HepG2 (cell line): ENCODE data around the gene KLF16. TPM values are rescaled to one million over a fixed set of nuclear protein-coding genes. Genes with fewer than 3 reads are reported as not detected.

ENCODE experiments used
- ATF7-NPFF ChIP-seq: sonication (generic); formaldehyde crosslinking; IDR thresholded peaks from 2 replicates; pipeline ENCODE4 v1.8.1; 2023; ENCODE audit warnings: mild to moderate bottlenecking, low read depth, missing genetic modification reagents, moderate library complexity
- DMAP1 ChIP-seq: IDR thresholded peaks from 2 replicates; pipeline ENCODE4 v1.6.1; 2016
- DZIP1 ChIP-seq: sonication (generic); formaldehyde crosslinking; IDR thresholded peaks from 2 replicates; pipeline ENCODE4 v1.5.0; 2020; ENCODE audit warnings: mild to moderate bottlenecking, missing genetic modification reagents
- ETV5 ChIP-seq: IDR thresholded peaks from 2 replicates; pipeline ENCODE4 v1.6.1; 2018; ENCODE audit warnings: missing biosample characterization, missing genetic modification reagents, inconsistent platforms, borderline replicate concordance
- JUN ChIP-seq: sonication (generic); formaldehyde crosslinking; IDR thresholded peaks from 2 replicates; pipeline ENCODE4 v1.4.0; 2020; ENCODE audit warnings: mild to moderate bottlenecking, missing genetic modification reagents
- KMT2B ChIP-seq: IDR thresholded peaks from 2 replicates; pipeline ENCODE4 v1.6.1; 2016; ENCODE audit warnings: missing genetic modification reagents, missing compliant biosample characterization
- MXD4 ChIP-seq: IDR thresholded peaks from 2 replicates; pipeline ENCODE4 v1.6.1; 2016; ENCODE audit warnings: mild to moderate bottlenecking, missing biosample characterization, missing genetic modification reagents
- NR2C2 ChIP-seq: sonication (generic); formaldehyde crosslinking; IDR thresholded peaks from 2 replicates; pipeline ENCODE4 v1.4.0; 2020; ENCODE audit warnings: missing genetic modification reagents, mild to moderate bottlenecking, moderate library complexity, borderline replicate concordance
- PHF20 ChIP-seq: sonication (generic); formaldehyde crosslinking; IDR thresholded peaks from 2 replicates; pipeline ENCODE4 v1.5.0; 2020; ENCODE audit warnings: mild to moderate bottlenecking, missing genetic modification reagents
- PPARG ChIP-seq: conservative IDR thresholded peaks from 2 replicates; pipeline ENCODE4 v1.6.1; 2016; ENCODE audit warnings: missing biosample characterization, missing genetic modification reagents
- TFE3 ChIP-seq: IDR thresholded peaks from 2 replicates; pipeline ENCODE4 v1.6.1; 2016
- TRAFD1 ChIP-seq: sonication (generic); formaldehyde crosslinking; IDR thresholded peaks from 2 replicates; pipeline ENCODE4 v1.5.1; 2020; ENCODE audit warnings: missing genetic modification reagents, mild to moderate bottlenecking, borderline replicate concordance
- ZBED4 ChIP-seq: sonication (generic); formaldehyde crosslinking; IDR thresholded peaks from 2 replicates; pipeline ENCODE4 v1.4.0; 2020; ENCODE audit warnings: missing genetic modification reagents, borderline replicate concordance
- ZBTB7A ChIP-seq: sonication (generic); formaldehyde crosslinking; IDR thresholded peaks from 2 replicates; pipeline ENCODE4 v1.8.0; 2022; ENCODE audit warnings: mild to moderate bottlenecking, missing genetic modification reagents
- ZNF101 ChIP-seq: sonication (generic); formaldehyde crosslinking; IDR thresholded peaks from 2 replicates; pipeline ENCODE4 v1.4.0; 2020; ENCODE audit warnings: mild to moderate bottlenecking, low read depth, missing genetic modification reagents, borderline replicate concordance
- ZNF740 ChIP-seq: sonication (generic); formaldehyde crosslinking; IDR thresholded peaks from 2 replicates; pipeline ENCODE4 v1.4.0; 2020; ENCODE audit warnings: missing genetic modification reagents
- ZNF776 ChIP-seq: sonication (generic); formaldehyde crosslinking; IDR thresholded peaks from 2 replicates; pipeline ENCODE4 v1.4.0; 2020; ENCODE audit warnings: mild to moderate bottlenecking, missing genetic modification reagents
- ZSCAN12 ChIP-seq: sonication (generic); formaldehyde crosslinking; IDR thresholded peaks from 2 replicates; pipeline ENCODE4 v1.9.0; 2021; ENCODE audit warnings: mild to moderate bottlenecking, missing genetic modification reagents
- ZSCAN22 ChIP-seq: sonication (generic); formaldehyde crosslinking; IDR thresholded peaks from 2 replicates; pipeline ENCODE4 v1.4.0; 2020; ENCODE audit warnings: mild to moderate bottlenecking, missing genetic modification reagents
- polyA plus RNA-seq, 8 experiments: library from polyadenylated mRNA; depleted of rRNA in 3 of 8; stranded (reverse) in 7 of 8; unstranded in 1 of 8; fragments of >200 nt; fragmentation: Illumina TruSeq in 4 of 8; extraction: Trizol in 4 of 8; gene quantifications; 2 replicates each; pipeline versions ENCODE4 v1.2.1 to v1.2.3, GENCODE V29; 2011 to 2016; ENCODE audit warnings: low read depth in 4 of 8, missing spikeins in 1 of 8, mixed read lengths in 1 of 8; ENCODE audit not compliant: insufficient read depth in 1 of 8
- total RNA-seq, 5 experiments: library from RNA; depleted of rRNA; stranded (reverse); fragments of >200 nt; fragmentation: Illumina TruSeq; extraction: Trizol; gene quantifications; 2 replicates each; pipeline ENCODE4 v1.2.3, GENCODE V29; 2016; ENCODE audit warnings: low read depth in 1 of 5

The KLF16 gene
- total and polyA plus RNA-seq, 2 of the 13 experiments (the other 11 are each of a cell fraction or from before 2014, with no cell fraction given) = 3.5 to 6.7 TPM

GRCh38 chr19:1812426-1813191, 50.8 kb downstream of the KLF16 start (continued):
- TF ChIP-seq NR2C2 (CRISPR knock-in tag) (peak; percentile 27; the same call in 1 of the 2 replicates), ZSCAN22 (CRISPR knock-in tag) (no peak), ATF7-NPFF (peak; percentile 71; the same call in 1 of the 2 replicates), DZIP1 (CRISPR knock-in tag) (peak; percentile 36; the same call in 1 of the 2 replicates), DMAP1 (CRISPR knock-in tag) (peak; percentile 85), ZBED4 (CRISPR knock-in tag) (no peak; the same call in 1 of the 2 replicates), ZSCAN12 (CRISPR knock-in tag) (0 out of 2 replicates have a peak, but pooled peaks have one; percentile 23), ZNF776 (CRISPR knock-in tag) (no peak; the same call in 1 of the 2 replicates), ZNF101 (CRISPR knock-in tag) (no peak), ZBTB7A (CRISPR knock-in tag) (peak; percentile 43; the same call in 1 of the 2 replicates), PHF20 (CRISPR knock-in tag) (peak; percentile 52), JUN (CRISPR knock-in tag) (no peak), MXD4 (CRISPR knock-in tag) (peak; percentile 83; the same call in 1 of the 2 replicates), ZNF740 (CRISPR knock-in tag) (no peak), ETV5 (CRISPR knock-in tag) (0 out of 2 replicates have a peak, but pooled peaks have one; percentile 37), KMT2B (peak; percentile 30; the same call in 1 of the 2 replicates), PPARG (no peak; the same call in none of the 2 replicates), TRAFD1 (CRISPR knock-in tag) (no peak), TFE3 (peak; percentile 16; the same call in 1 of the 2 replicates)
